Renal cortical epithelial cell (primary cell): ENCODE results near the gene RAB11FIP4. TPM values are rescaled to one million over a fixed set of nuclear protein-coding genes. Genes with fewer than 3 reads are reported as not detected.
A peak's percentile ranks its signal among the peaks of the same experiment; 100 is the strongest.

Source experiments
- DNase-seq: peaks from one replicate; pipeline ENCODE4 v3.0.0-alpha.2; 2011; ENCODE audit warnings: low read depth
- total RNA-seq: library from RNA; depleted of rRNA; stranded (reverse); fragments of >200 nt; gene quantifications from 2 replicates; pipeline ENCODE4 v1.2.3, GENCODE V29; 2014

RAB11FIP4 gene
- total RNA-seq, 1 donor from 2014 or later, result 16.5 TPM

GRCh38 chr17:31387438-31387837 lies 4.0 kb upstream of the RAB11FIP4 start:
- DNase-seq, result no peak

- DNase-seq, result no peak
Observed at GRCh38 chr17:31388351-31388750, 3.1 kb upstream of the RAB11FIP4 start.

- DNase-seq, result no peak
Observed at GRCh38 chr17:31388770-31389656, 2.5 kb upstream of the RAB11FIP4 start.

- no peak for DNase-seq
Observed at GRCh38 chr17:31389657-31390381, 1.7 kb upstream of the RAB11FIP4 start.

- no peak for DNase-seq
Observed at GRCh38 chr17:31390426-31390747, 1.1 kb upstream of the RAB11FIP4 start.

- DNase-seq, result no peak
Observed at GRCh38 chr17:31390748-31391495, 553 bp upstream of the RAB11FIP4 start.

GRCh38 chr17:31392002-31392855 lies 754 bp downstream of the RAB11FIP4 start:
- DNase-seq, result no peak

GRCh38 chr17:31392856-31393748 lies 1.6 kb downstream of the RAB11FIP4 start:
- no peak for DNase-seq

- no peak for DNase-seq
Observed at GRCh38 chr17:31393749-31394146, 2.3 kb downstream of the RAB11FIP4 start.

- peak; percentile 62 for DNase-seq
Observed at GRCh38 chr17:31394544-31394943, 3.1 kb downstream of the RAB11FIP4 start.

GRCh38 chr17:31397256-31397939 lies 5.9 kb downstream of the RAB11FIP4 start:
- DNase-seq, result no peak

- DNase-seq, result no peak
Observed at GRCh38 chr17:31398381-31399311, 7.2 kb downstream of the RAB11FIP4 start.

- no peak for DNase-seq
Observed at GRCh38 chr17:31400481-31400950, 9.0 kb downstream of the RAB11FIP4 start.

- no peak for DNase-seq
Observed at GRCh38 chr17:31401456-31402254, 10.2 kb downstream of the RAB11FIP4 start.

- no peak for DNase-seq
Observed at GRCh38 chr17:31404028-31404949, 12.8 kb downstream of the RAB11FIP4 start.

- no peak for DNase-seq
Observed at GRCh38 chr17:31405890-31406371, 14.5 kb downstream of the RAB11FIP4 start.
